ENCODE results near the gene PCDHA3. TPM values are rescaled to one million over a fixed set of nuclear protein-coding genes. Genes with fewer than 3 reads are reported as not detected.
"Not testable (repeated sequence)": the region's sequence is repeated elsewhere in the genome, so short reads cannot be mapped to it uniquely, and the experiment has no call there.

The PCDHA3 gene
- total and polyA plus RNA-seq, 8 donors = 0.24 to 1.2 (median 0.50) TPM

- no peak for FAIRE-seq
- H3K9me3 ChIP-seq = no peaks in the 10 kb centered on the region
- 14 to 19% methylated on average over 44 to 47 of the region's 47 CpGs for WGBS, 2 donors
These were observed 40.4 kb downstream of the PCDHA3 start, which contains the start of gene PCDHA8 for GRCh38 chr5:140840978-140841962. Gene PCDHA8, plus strand, starts transcription at chr5:140841187. Its CDS starts 135 bp downstream, at chr5:140841322.

DNA sequence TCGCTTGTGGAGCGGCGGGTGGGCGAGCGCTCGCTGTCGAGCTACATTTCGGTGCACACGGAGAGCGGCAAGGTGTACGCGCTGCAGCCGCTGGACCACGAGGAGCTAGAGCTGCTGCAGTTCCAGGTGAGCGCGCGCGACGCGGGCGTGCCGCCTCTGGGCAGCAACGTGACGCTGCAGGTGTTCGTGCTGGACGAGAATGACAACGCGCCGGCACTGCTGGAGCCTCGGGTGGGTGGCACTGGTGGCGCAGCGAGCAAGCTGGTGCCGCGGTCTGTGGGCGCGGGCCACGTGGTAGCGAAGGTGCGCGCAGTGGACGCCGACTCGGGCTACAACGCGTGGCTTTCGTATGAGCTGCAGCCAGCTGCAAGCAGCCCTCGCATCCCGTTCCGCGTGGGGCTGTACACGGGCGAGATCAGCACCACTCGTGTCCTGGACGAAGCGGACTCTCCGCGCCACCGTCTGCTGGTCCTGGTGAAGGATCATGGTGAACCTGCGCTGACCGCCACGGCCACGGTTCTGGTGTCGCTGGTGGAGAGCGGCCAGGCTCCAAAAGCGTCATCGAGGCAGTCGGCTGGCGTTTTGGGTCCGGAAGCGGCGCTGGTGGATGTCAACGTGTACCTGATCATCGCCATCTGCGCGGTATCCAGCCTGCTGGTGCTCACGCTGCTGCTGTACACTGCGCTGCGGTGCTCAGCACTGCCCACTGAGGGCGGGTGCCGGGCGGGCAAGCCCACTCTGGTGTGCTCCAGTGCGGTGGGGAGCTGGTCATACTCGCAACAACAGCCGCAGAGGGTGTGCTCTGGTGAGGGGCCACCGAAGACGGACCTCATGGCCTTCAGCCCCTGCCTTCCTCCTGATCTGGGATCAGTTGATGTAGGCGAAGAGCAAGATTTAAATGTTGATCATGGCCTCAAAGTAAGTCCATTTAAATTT, 42.2 kb downstream of the PCDHA3 start:
- H3K4me1 ChIP-seq = no peaks in the 10 kb centered on the region
- DNase-seq = no peak
- no peak overlapping the region for H3K4me3 ChIP-seq
- H3K36me3 ChIP-seq = no peaks in the 10 kb centered on the region
- intact Hi-C loops (cut with DNase I) = no loop called here
- no peaks in the 10 kb centered on the region for H3K9me3 ChIP-seq
- H3K27ac ChIP-seq = no peak overlapping the region
- H3K27me3 ChIP-seq = no peaks in the 10 kb centered on the region
- ATAC-seq = no peak
- FAIRE-seq = no peak
- no peak for TF ChIP-seq CTCF (IDR thresholded peaks at IDR 0.05)
- 35% methylated on average over 87 of the region's 87 CpGs; no CpG with 5 or more reads in 1 of the 2 donors for WGBS, 2 donors

More at GRCh38 chr5:140840978-140841962, 40.4 kb downstream of the PCDHA3 start, which contains the start of gene PCDHA8:
- TF ChIP-seq CTCF (IDR thresholded peaks at IDR 0.05) = no peak
- Histone ChIP-seq H3K27me3 (no peaks in the 10 kb centered on the region), H3K4me3 (no peak within 1 kb of the TSS), H3K4me1 (no peaks in the 10 kb centered on the region), H3K36me3 (no peaks in the 10 kb centered on the region), H3K27ac (no peak within 1 kb of the TSS)
- DNase-seq = no peak
- ATAC-seq = peak in 1 of 4 donors; percentile 81
- intact Hi-C loops (cut with DNase I) = no loop called here

- FAIRE-seq; H3K36me3 ChIP-seq; H3K4me3 ChIP-seq; ATAC-seq; H3K27ac ChIP-seq; intact Hi-C loops (cut with DNase I); H3K27me3 ChIP-seq; H3K4me1 ChIP-seq; H3K9me3 ChIP-seq: not testable (repeated sequence)
- 14% methylated on average over 46 of the region's 48 CpGs; no CpG with 5 or more reads in 1 of the 2 donors for WGBS, 2 donors
- peak in 1 of 6 donors; percentile 43 for DNase-seq
These were observed 47.6 kb downstream of the PCDHA3 start, which contains the start of gene PCDHA9 for GRCh38 chr5:140848139-140849102. Gene PCDHA9, plus strand, starts transcription at chr5:140848382. Its CDS starts 114 bp downstream, at chr5:140848496.

DNA sequence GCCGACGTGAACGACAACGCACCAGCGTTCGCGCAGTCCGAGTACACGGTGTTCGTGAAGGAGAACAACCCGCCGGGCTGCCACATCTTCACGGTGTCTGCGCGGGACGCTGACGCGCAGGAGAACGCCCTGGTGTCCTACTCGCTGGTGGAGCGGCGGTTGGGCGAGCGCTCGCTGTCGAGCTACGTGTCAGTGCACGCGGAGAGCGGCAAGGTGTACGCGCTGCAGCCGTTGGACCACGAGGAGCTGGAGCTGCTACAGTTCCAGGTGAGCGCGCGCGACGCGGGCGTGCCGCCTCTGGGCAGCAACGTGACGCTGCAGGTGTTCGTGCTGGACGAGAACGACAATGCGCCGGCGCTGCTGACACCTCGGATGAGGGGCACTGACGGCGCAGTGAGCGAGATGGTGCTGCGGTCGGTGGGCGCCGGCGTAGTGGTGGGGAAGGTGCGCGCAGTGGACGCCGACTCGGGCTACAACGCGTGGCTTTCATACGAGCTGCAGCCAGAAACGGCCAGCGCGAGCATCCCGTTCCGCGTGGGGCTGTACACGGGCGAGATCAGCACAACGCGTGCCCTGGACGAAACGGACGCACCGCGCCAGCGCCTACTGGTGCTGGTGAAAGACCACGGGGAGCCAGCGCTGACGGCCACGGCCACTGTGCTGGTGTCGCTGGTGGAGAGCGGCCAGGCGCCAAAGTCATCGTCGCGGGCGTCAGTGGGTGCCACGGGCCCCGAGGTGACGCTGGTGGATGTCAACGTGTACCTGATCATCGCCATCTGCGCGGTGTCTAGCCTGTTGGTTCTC, 49.2 kb downstream of the PCDHA3 start:
- ATAC-seq; H3K27me3 ChIP-seq; H3K27ac ChIP-seq; FAIRE-seq; intact Hi-C loops (cut with DNase I); H3K9me3 ChIP-seq; H3K36me3 ChIP-seq; H3K4me3 ChIP-seq; H3K4me1 ChIP-seq: not testable (repeated sequence)
- peak in 1 of 6 donors; percentile 44 for DNase-seq
- 33% methylated on average over 101 of the region's 101 CpGs; no CpG with 5 or more reads in 1 of the 2 donors for WGBS, 2 donors

Other genes starting within 250 kb of the PCDHA3 start
- gene SRA1, start 243.6 kb upstream of the PCDHA3 start, total RNA-seq = 10 to 100 TPM in 4 of 6 donors, 1 to 10 TPM in 2; 7.0 to 14.3 (median 11.2) TPM
- 10 to 100 TPM; 20.5 to 29.7 TPM for gene SRA1, start 243.6 kb upstream of the PCDHA3 start, polyA plus RNA-seq
- 10 to 100 TPM in 4 of 6 donors, 1 to 10 TPM in 2; 8.1 to 20.0 (median 12.7) TPM for gene APBB3, start 236.5 kb upstream of the PCDHA3 start, total RNA-seq
- 10 to 100 TPM; 48.1 to 51.0 TPM for gene APBB3, start 236.5 kb upstream of the PCDHA3 start, polyA plus RNA-seq
- gene SLC35A4, start 236.2 kb upstream of the PCDHA3 start, total RNA-seq = 10 to 100 TPM; 17.0 to 36.5 (median 26.4) TPM
- gene SLC35A4, start 236.2 kb upstream of the PCDHA3 start, polyA plus RNA-seq = 10 to 100 TPM; 19.5 to 24.9 TPM
- 10 to 100 TPM in 3 of 6 donors, 1 to 10 TPM in 3; 4.3 to 45.8 (median 16.1) TPM for gene CD14, start 167.9 kb upstream of the PCDHA3 start, total RNA-seq
- gene CD14, start 167.9 kb upstream of the PCDHA3 start, polyA plus RNA-seq = 10 to 100 TPM; 11.8 to 17.6 TPM
- 10 to 100 TPM in 1 of 6 donors, 1 to 10 TPM in 5; 5.5 to 12.3 (median 8.0) TPM for gene TMCO6, start 161.6 kb upstream of the PCDHA3 start, total RNA-seq
- 10 to 100 TPM; 17.2 to 19.7 TPM for gene TMCO6, start 161.6 kb upstream of the PCDHA3 start, polyA plus RNA-seq
- 10 to 100 TPM; 20.7 to 31.9 (median 24.2) TPM for gene NDUFA2, start 153.4 kb upstream of the PCDHA3 start, total RNA-seq
- 100 to 1,000 TPM; 106 to 125 TPM for gene NDUFA2, start 153.4 kb upstream of the PCDHA3 start, polyA plus RNA-seq
- 10 to 100 TPM; 25.1 to 43.5 (median 28.1) TPM for gene IK, start 153.2 kb upstream of the PCDHA3 start, total RNA-seq
- gene IK, start 153.2 kb upstream of the PCDHA3 start, polyA plus RNA-seq = 10 to 100 TPM; 31.2 to 53.4 TPM
- gene WDR55, start 136.2 kb upstream of the PCDHA3 start, total RNA-seq = 10 to 100 TPM; 10.2 to 14.1 (median 11.9) TPM
- gene WDR55, start 136.2 kb upstream of the PCDHA3 start, polyA plus RNA-seq = 10 to 100 TPM; 17.1 to 19.2 TPM
- 1 to 10 TPM in 1 of 6 donors, under 1 TPM in 5; 0.37 to 1.0 (median 0.56) TPM for gene DND1, start 127.5 kb upstream of the PCDHA3 start, total RNA-seq
- gene DND1, start 127.5 kb upstream of the PCDHA3 start, polyA plus RNA-seq = 1 to 10 TPM; 3.5 to 3.8 TPM
- gene HARS1, start 109.7 kb upstream of the PCDHA3 start, total RNA-seq = 10 to 100 TPM; 24.7 to 34.7 (median 30.1) TPM
- gene HARS1, start 109.7 kb upstream of the PCDHA3 start, polyA plus RNA-seq = 10 to 100 TPM; 46.8 to 47.8 TPM
- 10 to 100 TPM in 1 of 6 donors, 1 to 10 TPM in 5; 5.9 to 15.9 (median 8.6) TPM for gene HARS2, start 109.6 kb upstream of the PCDHA3 start, total RNA-seq
- gene HARS2, start 109.6 kb upstream of the PCDHA3 start, polyA plus RNA-seq = 10 to 100 TPM; 12.4 to 23.6 TPM
- 10 to 100 TPM; 10.5 to 28.0 (median 15.8) TPM for gene ZMAT2, start 100.6 kb upstream of the PCDHA3 start, total RNA-seq
- 10 to 100 TPM; 21.2 to 42.9 TPM for gene ZMAT2, start 100.6 kb upstream of the PCDHA3 start, polyA plus RNA-seq
- under 1 TPM in 4 of 6 donors, not detected in 2; 0.03 to 0.13 (median 0.09) TPM for gene PCDHA1, start 14.9 kb upstream of the PCDHA3 start, total RNA-seq
- gene PCDHA1, start 14.9 kb upstream of the PCDHA3 start, polyA plus RNA-seq = under 1 TPM; 0.04 to 0.47 TPM
- gene PCDHA2, start 6.2 kb upstream of the PCDHA3 start, total RNA-seq = under 1 TPM in 5 of 6 donors, not detected in 1; 0.08 to 0.31 (median 0.12) TPM
- gene PCDHA2, start 6.2 kb upstream of the PCDHA3 start, polyA plus RNA-seq = under 1 TPM; 0.19 to 0.40 TPM
- 1 to 10 TPM in 4 of 6 donors, under 1 TPM in 2; 0.74 to 3.1 (median 1.5) TPM for gene PCDHA4, start 6.0 kb downstream of the PCDHA3 start, total RNA-seq
- gene PCDHA4, start 6.0 kb downstream of the PCDHA3 start, polyA plus RNA-seq = under 1 TPM; 0.53 to 0.70 TPM
- gene PCDHA5, start 20.6 kb downstream of the PCDHA3 start, total RNA-seq = under 1 TPM; 0.24 to 0.92 (median 0.48) TPM
- under 1 TPM; 0.80 to 0.96 TPM for gene PCDHA5, start 20.6 kb downstream of the PCDHA3 start, polyA plus RNA-seq
- 1 to 10 TPM in 4 of 6 donors, under 1 TPM in 2; 0.31 to 1.7 (median 1.1) TPM for gene PCDHA6, start 26.9 kb downstream of the PCDHA3 start, total RNA-seq
- 1 to 10 TPM in 1 of 2 donors, under 1 TPM in 1; 0.42 to 1.6 TPM for gene PCDHA6, start 26.9 kb downstream of the PCDHA3 start, polyA plus RNA-seq
- gene PCDHA7, start 33.2 kb downstream of the PCDHA3 start, total RNA-seq = under 1 TPM; 0.19 to 0.84 (median 0.44) TPM
- under 1 TPM; 0.49 to 0.96 TPM for gene PCDHA7, start 33.2 kb downstream of the PCDHA3 start, polyA plus RNA-seq
- gene PCDHA8, start 40.1 kb downstream of the PCDHA3 start, total RNA-seq = under 1 TPM; 0.08 to 0.76 (median 0.41) TPM
- gene PCDHA8, start 40.1 kb downstream of the PCDHA3 start, polyA plus RNA-seq = under 1 TPM; 0.30 to 0.40 TPM
- under 1 TPM; 0.12 to 0.55 (median 0.23) TPM for gene PCDHA9, start 47.3 kb downstream of the PCDHA3 start, total RNA-seq
- gene PCDHA9, start 47.3 kb downstream of the PCDHA3 start, polyA plus RNA-seq = under 1 TPM in 1 of 2 donors, not detected in 1; 0.19 TPM
- gene PCDHA10, start 54.8 kb downstream of the PCDHA3 start, total RNA-seq = 1 to 10 TPM; 1.4 to 6.7 (median 3.1) TPM
- under 1 TPM; 0.16 to 0.34 TPM for gene PCDHA10, start 54.8 kb downstream of the PCDHA3 start, polyA plus RNA-seq
- gene PCDHA11, start 67.9 kb downstream of the PCDHA3 start, total RNA-seq = 1 to 10 TPM in 4 of 6 donors, under 1 TPM in 2; 0.78 to 1.6 (median 1.2) TPM
- under 1 TPM; 0.34 to 0.35 TPM for gene PCDHA11, start 67.9 kb downstream of the PCDHA3 start, polyA plus RNA-seq
- 1 to 10 TPM in 4 of 6 donors, under 1 TPM in 2; 0.75 to 1.5 (median 1.3) TPM for gene PCDHA12, start 74.3 kb downstream of the PCDHA3 start, total RNA-seq
- under 1 TPM; 0.42 to 0.54 TPM for gene PCDHA12, start 74.3 kb downstream of the PCDHA3 start, polyA plus RNA-seq
- gene PCDHA13, start 81.1 kb downstream of the PCDHA3 start, total RNA-seq = 1 to 10 TPM in 3 of 6 donors, under 1 TPM in 3; 0.63 to 2.0 (median 1.2) TPM
- under 1 TPM; 0.27 to 0.35 TPM for gene PCDHA13, start 81.1 kb downstream of the PCDHA3 start, polyA plus RNA-seq
- gene PCDHAC1, start 125.2 kb downstream of the PCDHA3 start, total RNA-seq = 1 to 10 TPM in 5 of 6 donors, under 1 TPM in 1; 0.98 to 2.0 (median 1.6) TPM
- under 1 TPM; 0.34 to 0.80 TPM for gene PCDHAC1, start 125.2 kb downstream of the PCDHA3 start, polyA plus RNA-seq
- gene PCDHAC2, start 165.4 kb downstream of the PCDHA3 start, total RNA-seq = 1 to 10 TPM in 1 of 6 donors, under 1 TPM in 5; 0.37 to 1.1 (median 0.68) TPM
- gene PCDHAC2, start 165.4 kb downstream of the PCDHA3 start, polyA plus RNA-seq = under 1 TPM; 0.08 to 0.73 TPM